ENCODE results near the gene CAMK4. TPM values are rescaled to one million over a fixed set of nuclear protein-coding genes. Genes with fewer than 3 reads are reported as not detected.

The CAMK4 gene
- total RNA-seq, 1 donor from 2014 or later: 3.8 TPM

DNA sequence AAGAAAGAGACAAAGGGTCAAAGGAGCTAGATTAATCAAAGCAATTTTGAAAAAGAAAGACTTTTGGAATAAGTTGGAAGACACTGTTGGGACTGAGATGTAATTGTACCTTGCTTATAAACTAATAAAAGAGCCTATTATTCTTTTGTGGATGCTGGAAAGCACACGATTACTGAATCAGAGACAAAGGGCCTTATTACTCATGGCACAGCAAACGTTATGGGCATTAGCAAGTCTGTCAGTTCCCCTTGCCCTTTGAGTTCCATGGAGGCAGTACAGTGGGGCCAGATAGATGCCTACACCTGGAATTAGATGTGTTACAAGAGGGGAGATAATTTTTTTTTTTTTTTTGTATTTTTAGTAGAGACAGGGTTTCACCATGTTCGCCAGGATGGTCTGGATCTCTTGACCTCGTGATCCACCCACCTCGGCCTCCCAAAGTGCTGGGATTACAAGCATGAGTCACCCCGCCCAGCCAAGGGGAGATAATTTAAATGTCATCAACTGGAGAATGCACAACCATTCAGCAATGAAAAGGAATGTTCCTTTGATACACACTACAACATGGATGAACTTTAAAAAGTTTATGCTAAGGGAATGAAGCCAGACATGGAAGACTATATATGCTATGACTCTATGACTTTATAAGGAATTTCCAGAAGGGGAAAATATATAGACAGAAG lies 159.2 kb downstream of the CAMK4 start:
- TF ChIP-seq EZH2 (IDR thresholded peaks at IDR 0.05; ENCODE audit: insufficient read depth, low read length) (no peak), CTCF (IDR thresholded peaks at IDR 0.05; ENCODE audit: insufficient read depth, low read depth, low read length) (no peak)
- no peak overlapping the region for H3K4me3 Mint-ChIP-seq (ENCODE audit: unreplicated experiment)
- Histone ChIP-seq H3K4me1 (ENCODE audit: insufficient read depth, low read length) (peaks cover 7% of the 10 kb centered on the region), H3K27me3 (ENCODE audit: insufficient read depth, low read length) (no peaks in the 10 kb centered on the region), H2AFZ (ENCODE audit: low read depth, low read length) (no peak overlapping the region), H3K9ac (ENCODE audit: low read length) (no peak overlapping the region), H4K20me1 (ENCODE audit: insufficient read depth, low read length) (no peaks in the 10 kb centered on the region), H3K9me3 (ENCODE audit: insufficient read depth, low read depth, low read length) (no peaks in the 10 kb centered on the region), H3K79me2 (ENCODE audit: insufficient read depth, low read length) (no peaks in the 10 kb centered on the region), H3K27ac (ENCODE audit: low read depth, low read length) (peak overlapping the region; percentile 32), H3K4me3 (ENCODE audit: insufficient read depth, low read depth, low read length) (no peak overlapping the region), H3K36me3 (ENCODE audit: insufficient read depth, low read length) (no peaks in the 10 kb centered on the region), H3K4me2 (ENCODE audit: low read length) (peak overlapping the region; percentile 50)
- no peak overlapping the region for H3K27ac Mint-ChIP-seq (ENCODE audit: unreplicated experiment)
- FAIRE-seq (no peak), DNase-seq (ENCODE audit: low read depth) (peak; percentile 58)
- no peaks in the 10 kb centered on the region for H3K9me3 Mint-ChIP-seq (ENCODE audit: unreplicated experiment)
- no peaks in the 10 kb centered on the region for H3K36me3 Mint-ChIP-seq (ENCODE audit: low read depth, unreplicated experiment)
- H3K27me3 Mint-ChIP-seq (ENCODE audit: low read depth, unreplicated experiment): no peaks in the 10 kb centered on the region
- peaks cover 3% of the 10 kb centered on the region for H3K4me1 Mint-ChIP-seq (ENCODE audit: low read depth, unreplicated experiment)

- H3K36me3 ChIP-seq (ENCODE audit: insufficient read depth, low read length): no peaks in the 10 kb centered on the region
Observed at GRCh38 chr5:111384220-111384619, 160.0 kb downstream of the CAMK4 start.

DNA sequence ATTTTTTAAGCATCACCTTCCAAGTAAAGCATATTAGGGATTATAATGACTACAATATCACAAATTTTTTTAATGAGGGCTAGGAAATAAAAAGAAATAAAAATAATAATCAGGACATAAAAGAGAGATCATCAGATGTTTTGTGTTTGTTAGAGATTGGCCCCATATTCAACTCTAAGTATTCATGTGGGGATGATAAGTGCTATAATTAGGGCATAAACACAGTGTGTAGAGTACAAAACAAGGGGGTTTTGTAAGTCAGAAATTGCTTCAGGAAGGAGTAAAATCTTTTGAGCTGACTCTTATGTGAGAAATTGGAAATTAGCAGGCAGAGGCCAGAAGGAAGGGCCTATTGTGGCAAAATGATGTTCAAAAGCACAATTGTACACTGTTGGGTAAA lies 160.9 kb downstream of the CAMK4 start:
- H3K27me3 Mint-ChIP-seq (ENCODE audit: low read depth, unreplicated experiment): no peaks in the 10 kb centered on the region
- H3K36me3 ChIP-seq (ENCODE audit: insufficient read depth, low read length): no peaks in the 10 kb centered on the region
- H3K36me3 Mint-ChIP-seq (ENCODE audit: low read depth, unreplicated experiment): no peaks in the 10 kb centered on the region
- H3K9me3 Mint-ChIP-seq (ENCODE audit: unreplicated experiment): no peaks in the 10 kb centered on the region
- H4K20me1 ChIP-seq (ENCODE audit: insufficient read depth, low read length): no peaks in the 10 kb centered on the region
- H3K9ac ChIP-seq (ENCODE audit: low read length): no peak overlapping the region
- H3K4me3 ChIP-seq (ENCODE audit: insufficient read depth, low read depth, low read length): no peak overlapping the region
- H3K9me3 ChIP-seq (ENCODE audit: insufficient read depth, low read depth, low read length): no peaks in the 10 kb centered on the region
- no peak overlapping the region for H3K4me2 ChIP-seq (ENCODE audit: low read length)
- no peak for DNase-seq (ENCODE audit: low read depth)
- no peak overlapping the region for H2AFZ ChIP-seq (ENCODE audit: low read depth, low read length)
- H3K4me1 ChIP-seq (ENCODE audit: insufficient read depth, low read length): peaks cover 7% of the 10 kb centered on the region
- H3K79me2 ChIP-seq (ENCODE audit: insufficient read depth, low read length): no peaks in the 10 kb centered on the region
- no peak overlapping the region for H3K27ac ChIP-seq (ENCODE audit: low read depth, low read length)
- peaks cover 8% of the 10 kb centered on the region for H3K4me1 Mint-ChIP-seq (ENCODE audit: low read depth, unreplicated experiment)
- H3K4me3 Mint-ChIP-seq (ENCODE audit: unreplicated experiment): no peak overlapping the region
- FAIRE-seq: no peak
- TF ChIP-seq CTCF (IDR thresholded peaks at IDR 0.05; ENCODE audit: insufficient read depth, low read depth, low read length): no peak
- no peak for TF ChIP-seq EZH2 (IDR thresholded peaks at IDR 0.05; ENCODE audit: insufficient read depth, low read length)
- no peaks in the 10 kb centered on the region for H3K27me3 ChIP-seq (ENCODE audit: insufficient read depth, low read length)
- no peak overlapping the region for H3K27ac Mint-ChIP-seq (ENCODE audit: unreplicated experiment)

More at GRCh38 chr5:111384220-111384619, 160.0 kb downstream of the CAMK4 start:
- Mint-ChIP-seq H3K4me1 (ENCODE audit: low read depth, unreplicated experiment) (peaks cover 3% of the 10 kb centered on the region), H3K27me3 (ENCODE audit: low read depth, unreplicated experiment) (no peaks in the 10 kb centered on the region), H3K4me3 (ENCODE audit: unreplicated experiment) (no peak overlapping the region), H3K27ac (ENCODE audit: unreplicated experiment) (no peak overlapping the region), H3K36me3 (ENCODE audit: low read depth, unreplicated experiment) (no peaks in the 10 kb centered on the region), H3K9me3 (ENCODE audit: unreplicated experiment) (no peaks in the 10 kb centered on the region)
- peak overlapping the region; percentile 50 for H3K4me2 ChIP-seq (ENCODE audit: low read length)
- peaks cover 7% of the 10 kb centered on the region for H3K4me1 ChIP-seq (ENCODE audit: insufficient read depth, low read length)
- no peaks in the 10 kb centered on the region for H3K9me3 ChIP-seq (ENCODE audit: insufficient read depth, low read depth, low read length)
- peak overlapping the region; percentile 32 for H3K27ac ChIP-seq (ENCODE audit: low read depth, low read length)
- no peak for FAIRE-seq
- no peak overlapping the region for H3K4me3 ChIP-seq (ENCODE audit: insufficient read depth, low read depth, low read length)
- no peaks in the 10 kb centered on the region for H3K27me3 ChIP-seq (ENCODE audit: insufficient read depth, low read length)
- H3K9ac ChIP-seq (ENCODE audit: low read length): no peak overlapping the region
- H3K79me2 ChIP-seq (ENCODE audit: insufficient read depth, low read length): no peaks in the 10 kb centered on the region
- no peak for TF ChIP-seq EZH2 (IDR thresholded peaks at IDR 0.05; ENCODE audit: insufficient read depth, low read length)
- no peak for DNase-seq (ENCODE audit: low read depth)
- no peak overlapping the region for H2AFZ ChIP-seq (ENCODE audit: low read depth, low read length)
- H4K20me1 ChIP-seq (ENCODE audit: insufficient read depth, low read length): no peaks in the 10 kb centered on the region
